ENCODE measurements around the gene AVP.

AVP gene

DNA sequence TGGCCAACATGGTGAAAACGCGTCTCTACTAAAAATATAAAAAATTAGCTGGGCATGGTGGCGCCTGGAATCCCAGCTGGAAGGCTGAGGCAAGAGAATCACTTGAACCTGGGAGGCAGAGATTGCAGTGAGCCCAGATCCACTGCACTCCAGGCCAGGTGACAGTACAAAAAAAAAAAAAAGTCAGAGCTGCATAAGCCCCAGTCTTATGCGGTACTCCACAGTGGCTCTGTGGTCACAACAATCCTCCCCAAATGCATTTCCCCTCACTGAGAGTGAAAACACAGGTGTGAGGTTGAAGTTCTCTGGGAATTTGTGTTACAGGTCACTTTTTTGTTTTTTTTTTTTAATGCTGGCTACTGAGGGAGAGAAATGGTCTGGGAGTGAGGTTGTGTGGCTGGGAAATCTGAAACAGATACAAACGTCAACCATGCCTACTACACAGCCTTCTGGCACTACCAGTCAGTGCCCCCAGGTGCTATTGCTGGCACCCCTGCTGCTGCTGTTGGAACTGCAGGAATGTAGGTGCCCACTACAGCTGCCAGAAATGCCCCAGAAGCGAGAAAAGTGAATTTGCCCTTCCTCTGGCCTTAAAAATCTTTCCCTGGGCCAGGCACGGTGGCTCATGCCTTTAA, 33.0 kb downstream of the AVP start:
- CTCF ChIA-PET, result no interaction called here
- TF ChIP-seq, protein P1, sequence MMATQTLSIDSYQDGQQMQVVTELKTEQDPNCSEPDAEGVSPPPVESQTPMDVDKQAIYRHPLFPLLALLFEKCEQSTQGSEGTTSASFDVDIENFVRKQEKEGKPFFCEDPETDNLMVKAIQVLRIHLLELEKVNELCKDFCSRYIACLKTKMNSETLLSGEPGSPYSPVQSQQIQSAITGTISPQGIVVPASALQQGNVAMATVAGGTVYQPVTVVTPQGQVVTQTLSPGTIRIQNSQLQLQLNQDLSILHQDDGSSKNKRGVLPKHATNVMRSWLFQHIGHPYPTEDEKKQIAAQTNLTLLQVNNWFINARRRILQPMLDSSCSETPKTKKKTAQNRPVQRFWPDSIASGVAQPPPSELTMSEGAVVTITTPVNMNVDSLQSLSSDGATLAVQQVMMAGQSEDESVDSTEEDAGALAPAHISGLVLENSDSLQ (IDR thresholded peaks at IDR 0.05), result no peak
- TF ChIP-seq TARDBP (IDR thresholded peaks at IDR 0.05) (no peak), SP1 (IDR thresholded peaks at IDR 0.05) (no peak), SUZ12 (IDR thresholded peaks at IDR 0.05) (no peak), BHLHE40 (IDR thresholded peaks at IDR 0.05; ENCODE audit: borderline replicate concordance) (no peak)
- POLR2A ChIA-PET, result no interaction called here
- DNase-seq (ENCODE audit: extremely low spot score), result no peak

DNA sequence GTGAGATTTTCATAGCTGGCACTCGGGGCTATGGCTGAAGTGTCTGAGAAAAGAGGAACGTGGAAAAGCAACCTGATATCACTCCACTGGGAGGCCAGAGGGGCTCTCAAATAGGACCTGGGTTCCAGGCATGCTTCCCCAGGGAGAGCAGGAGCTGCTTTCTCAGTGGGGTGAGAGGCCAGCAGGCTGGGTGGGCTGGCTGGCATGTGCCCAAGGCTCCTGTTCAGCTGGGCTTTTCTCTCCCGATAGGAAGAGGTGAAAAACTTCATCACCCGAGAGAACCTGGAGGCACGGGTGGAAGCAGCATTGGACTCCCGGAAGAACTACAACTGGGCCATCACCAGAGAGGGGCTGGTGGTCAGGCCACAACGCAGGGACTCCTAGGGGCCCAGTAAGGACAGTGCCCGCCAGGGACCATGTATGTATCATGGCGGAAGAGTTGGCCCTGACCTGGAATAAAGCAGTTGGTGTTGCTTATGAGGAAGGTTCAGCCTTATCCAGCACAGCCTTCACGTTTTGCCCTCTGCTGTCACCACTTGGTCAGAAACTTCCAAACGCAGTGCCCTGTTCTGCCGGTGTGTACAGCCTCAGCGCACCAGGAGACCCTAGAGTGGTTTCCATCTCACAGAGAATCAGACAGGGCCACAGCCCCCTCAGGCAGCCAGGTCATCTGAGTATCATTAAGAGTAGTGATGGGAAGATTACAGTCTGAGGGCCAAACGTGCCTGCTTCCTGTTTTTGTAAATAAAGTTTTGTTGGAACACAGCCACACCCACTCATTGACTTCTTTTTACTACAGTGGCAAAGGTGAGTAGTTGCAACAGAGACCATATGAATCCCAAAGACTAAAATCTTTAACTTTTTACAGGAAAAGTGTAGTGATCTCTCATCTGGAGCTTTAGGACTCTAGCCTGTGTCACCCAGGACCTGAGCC, 36.8 kb downstream of the AVP start:
- CTCF ChIA-PET, result no interaction called here
- TF ChIP-seq ZNF384 (IDR thresholded peaks at IDR 0.05), result no peak
- no peak for TF ChIP-seq CTBP1 (IDR thresholded peaks at IDR 0.05; ENCODE audit: borderline replicate concordance)
- no peak for TF ChIP-seq ARNT (IDR thresholded peaks at IDR 0.05)
- TF ChIP-seq SP1 (IDR thresholded peaks at IDR 0.05), result no peak
- TF ChIP-seq LEF1 (IDR thresholded peaks at IDR 0.05; ENCODE audit: borderline replicate concordance), result no peak
- TF ChIP-seq L3MBTL2 (conservative IDR thresholded peaks at IDR 0.05), result no peak
- no peak for TF ChIP-seq ELF4 (IDR thresholded peaks at IDR 0.05)
- TF ChIP-seq, protein P1 (IDR thresholded peaks at IDR 0.05), result no peak
- no peak for TF ChIP-seq FOXA1 (IDR thresholded peaks at IDR 0.05)
- TF ChIP-seq SUZ12 (IDR thresholded peaks at IDR 0.05), result no peak
- no peak for TF ChIP-seq FOXM1 (IDR thresholded peaks at IDR 0.05; ENCODE audit: borderline replicate concordance)
- TF ChIP-seq FOXK2 (IDR thresholded peaks at IDR 0.05), result no peak
- TF ChIP-seq NFRKB (IDR thresholded peaks at IDR 0.05), result no peak
- no peak for TF ChIP-seq TARDBP (IDR thresholded peaks at IDR 0.05)
- no peak for TF ChIP-seq HDGF (IDR thresholded peaks at IDR 0.05; ENCODE audit: borderline replicate concordance)
- DNase-seq (ENCODE audit: extremely low spot score), result no peak
- POLR2A ChIA-PET, result no interaction called here

DNA sequence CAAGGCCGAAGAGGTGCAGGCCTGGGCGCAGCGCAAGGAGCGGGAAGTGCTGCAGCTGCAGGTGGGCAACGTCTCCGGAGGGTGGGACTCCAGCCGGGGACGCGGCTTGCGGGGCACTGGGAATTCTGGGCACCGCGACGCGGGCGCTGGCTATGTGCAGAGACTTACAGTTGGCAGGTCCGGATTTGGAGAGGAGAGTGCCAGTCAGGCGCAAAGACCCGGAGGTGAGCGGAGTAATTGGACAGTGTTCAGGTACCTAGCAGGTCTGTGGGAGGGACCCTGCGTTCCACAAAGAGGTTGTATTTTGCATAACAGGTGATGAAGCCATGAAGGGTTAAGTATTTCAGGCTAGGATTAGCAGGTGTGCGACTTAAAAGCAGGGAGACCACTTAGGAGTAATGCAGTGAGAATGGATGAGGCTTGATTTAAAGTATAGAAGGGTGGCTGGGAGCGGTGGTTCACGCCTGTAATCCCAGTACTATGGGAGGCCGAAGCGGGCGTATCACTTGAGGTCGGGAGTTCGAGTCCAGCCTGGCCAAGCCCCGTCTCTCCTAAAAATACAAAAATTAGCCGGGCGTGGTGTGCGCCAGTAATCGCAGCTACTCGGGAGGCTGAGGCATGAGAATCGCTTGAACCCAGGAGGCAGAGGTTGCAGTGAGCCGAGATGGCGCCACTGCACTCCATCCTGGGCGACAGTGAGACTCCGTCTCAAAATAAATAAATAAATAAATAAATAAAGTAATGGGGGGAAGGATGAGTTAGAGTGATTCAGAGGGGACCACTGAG, 37.7 kb downstream of the AVP start:
- POLR2A ChIA-PET, result no interaction called here
- peak; percentile 15 for DNase-seq (ENCODE audit: extremely low spot score)
- TF ChIP-seq ARNT (IDR thresholded peaks at IDR 0.05), result no peak
- TF ChIP-seq HDGF (IDR thresholded peaks at IDR 0.05; ENCODE audit: borderline replicate concordance), result no peak
- TF ChIP-seq SUZ12 (IDR thresholded peaks at IDR 0.05), result no peak
- TF ChIP-seq LEF1 (IDR thresholded peaks at IDR 0.05; ENCODE audit: borderline replicate concordance), result no peak
- TF ChIP-seq FOXM1 (IDR thresholded peaks at IDR 0.05; ENCODE audit: borderline replicate concordance), result no peak
- TF ChIP-seq FOXA1 (IDR thresholded peaks at IDR 0.05), result no peak
- TF ChIP-seq NFRKB (IDR thresholded peaks at IDR 0.05), result no peak
- TF ChIP-seq TARDBP (IDR thresholded peaks at IDR 0.05), result no peak
- TF ChIP-seq BHLHE40 (IDR thresholded peaks at IDR 0.05; ENCODE audit: borderline replicate concordance), result no peak
- TF ChIP-seq, protein P1 (IDR thresholded peaks at IDR 0.05), result no peak; the same call in 1 of the 2 replicates
- no peak for TF ChIP-seq SP1 (IDR thresholded peaks at IDR 0.05)
- TF ChIP-seq FOXK2 (IDR thresholded peaks at IDR 0.05), result no peak
- no peak for TF ChIP-seq L3MBTL2 (conservative IDR thresholded peaks at IDR 0.05)
- TF ChIP-seq CTBP1 (IDR thresholded peaks at IDR 0.05; ENCODE audit: borderline replicate concordance), result no peak
- TF ChIP-seq ELF4 (IDR thresholded peaks at IDR 0.05), result no peak
- no peak for TF ChIP-seq ZNF384 (IDR thresholded peaks at IDR 0.05)
- CTCF ChIA-PET, result no interaction called here

DNA sequence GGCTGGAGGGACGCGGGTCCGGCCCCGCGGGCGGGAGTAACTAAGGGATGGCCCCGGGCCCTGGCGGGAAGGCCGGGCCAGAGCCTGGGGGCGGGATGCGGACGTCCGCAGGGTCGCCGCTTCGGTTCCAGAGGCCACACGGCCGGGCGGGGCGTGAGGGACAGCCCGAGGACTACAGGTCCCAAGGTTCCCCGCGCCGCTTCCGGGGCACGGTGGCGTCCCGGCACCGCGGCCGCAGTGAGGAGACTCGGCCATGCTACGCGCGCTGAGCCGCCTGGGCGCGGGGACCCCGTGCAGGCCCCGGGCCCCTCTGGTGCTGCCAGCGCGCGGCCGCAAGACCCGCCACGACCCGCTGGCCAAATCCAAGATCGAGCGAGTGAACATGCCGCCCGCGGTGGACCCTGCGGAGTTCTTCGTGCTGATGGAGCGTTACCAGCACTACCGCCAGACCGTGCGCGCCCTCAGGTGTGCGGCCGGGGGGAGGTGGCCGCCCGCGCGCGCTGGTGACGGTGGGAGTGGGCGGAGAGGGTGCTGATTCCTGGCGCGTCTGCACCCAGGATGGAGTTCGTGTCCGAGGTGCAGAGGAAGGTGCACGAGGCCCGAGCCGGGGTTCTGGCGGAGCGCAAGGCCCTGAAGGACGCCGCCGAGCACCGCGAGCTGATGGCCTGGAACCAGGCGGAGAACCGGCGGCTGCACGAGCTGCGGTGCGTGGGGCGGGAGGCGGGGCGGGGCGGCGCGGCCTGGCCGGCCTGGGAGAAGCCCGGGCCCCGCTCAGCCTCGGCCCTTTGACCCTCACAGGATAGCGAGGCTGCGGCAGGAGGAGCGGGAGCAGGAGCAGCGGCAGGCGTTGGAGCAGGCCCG, 38.5 kb downstream of the AVP start, which contains the start of gene MRPS26:
Gene MRPS26, plus strand, starts transcription at position 237 of the 861 bp plus-strand sequence. Its CDS starts 17 bp downstream, at position 254.
- POLR2A ChIA-PET, result interaction anchor here (0.9 to 1.8 kb wide), 4 partner anchors 38 to 382 kb away, joined by 3 to 5 read pairs (median 3); partner anchors contain the start of genes FASTKD5, IDH3B and UBOX5
- peak; percentile 90 for DNase-seq (ENCODE audit: extremely low spot score)
- CTCF ChIA-PET, result no interaction called here
- TF ChIP-seq NFRKB (IDR thresholded peaks at IDR 0.05) (no peak), TARDBP (IDR thresholded peaks at IDR 0.05) (no peak), ARNT (IDR thresholded peaks at IDR 0.05) (no peak), FOXM1 (IDR thresholded peaks at IDR 0.05; ENCODE audit: borderline replicate concordance) (peak; percentile 2; the same call in 1 of the 2 replicates), LEF1 (IDR thresholded peaks at IDR 0.05; ENCODE audit: borderline replicate concordance) (no peak), HDGF (IDR thresholded peaks at IDR 0.05; ENCODE audit: borderline replicate concordance) (no peak), L3MBTL2 (conservative IDR thresholded peaks at IDR 0.05) (peak; percentile 83), SP1 (IDR thresholded peaks at IDR 0.05) (no peak), ELF4 (IDR thresholded peaks at IDR 0.05) (peak; percentile 47; the same call in 1 of the 2 replicates), SUZ12 (IDR thresholded peaks at IDR 0.05) (no peak), ZNF384 (IDR thresholded peaks at IDR 0.05) (no peak)
- TF ChIP-seq, protein P1 (IDR thresholded peaks at IDR 0.05), result peak; percentile 67

Data from HEK293T (cell line).